Measurements from ENCODE around the gene WIPF1.

Gene WIPF1

DNA sequence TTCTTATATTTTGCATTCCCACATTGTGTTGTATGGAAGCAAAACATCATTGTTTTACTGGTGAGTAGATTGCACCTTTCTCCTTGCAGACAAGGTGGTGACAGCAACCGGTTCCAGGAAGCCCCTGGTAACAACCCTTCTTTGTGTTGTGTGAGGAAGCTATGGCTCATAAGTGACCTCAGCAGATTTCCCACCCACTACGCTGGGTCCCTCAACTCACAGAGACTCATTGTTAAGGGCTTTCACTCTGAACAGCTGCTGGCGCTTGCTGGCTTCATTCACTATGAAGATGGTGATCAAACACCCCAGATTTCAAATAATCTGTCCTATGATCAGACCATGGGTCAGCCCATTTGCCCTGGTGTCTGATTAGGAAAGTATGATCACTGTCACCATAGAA is 53.4 kb downstream of the WIPF1 start:
- TF ChIP-seq, protein P1, sequence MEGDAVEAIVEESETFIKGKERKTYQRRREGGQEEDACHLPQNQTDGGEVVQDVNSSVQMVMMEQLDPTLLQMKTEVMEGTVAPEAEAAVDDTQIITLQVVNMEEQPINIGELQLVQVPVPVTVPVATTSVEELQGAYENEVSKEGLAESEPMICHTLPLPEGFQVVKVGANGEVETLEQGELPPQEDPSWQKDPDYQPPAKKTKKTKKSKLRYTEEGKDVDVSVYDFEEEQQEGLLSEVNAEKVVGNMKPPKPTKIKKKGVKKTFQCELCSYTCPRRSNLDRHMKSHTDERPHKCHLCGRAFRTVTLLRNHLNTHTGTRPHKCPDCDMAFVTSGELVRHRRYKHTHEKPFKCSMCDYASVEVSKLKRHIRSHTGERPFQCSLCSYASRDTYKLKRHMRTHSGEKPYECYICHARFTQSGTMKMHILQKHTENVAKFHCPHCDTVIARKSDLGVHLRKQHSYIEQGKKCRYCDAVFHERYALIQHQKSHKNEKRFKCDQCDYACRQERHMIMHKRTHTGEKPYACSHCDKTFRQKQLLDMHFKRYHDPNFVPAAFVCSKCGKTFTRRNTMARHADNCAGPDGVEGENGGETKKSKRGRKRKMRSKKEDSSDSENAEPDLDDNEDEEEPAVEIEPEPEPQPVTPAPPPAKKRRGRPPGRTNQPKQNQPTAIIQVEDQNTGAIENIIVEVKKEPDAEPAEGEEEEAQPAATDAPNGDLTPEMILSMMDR (IDR thresholded peaks at IDR 0.05), result no peak
- Histone ChIP-seq H3K4me3 (ENCODE audit: low read depth in 1 of 2, low read length in 1 of 2) (no peak overlapping the region), H3K4me1 (ENCODE audit: control insufficient read depth in 1 of 2, insufficient read depth in 1 of 2, low read depth in 1 of 2, low read length in 1 of 2) (peaks cover 11 to 13% of the 10 kb centered on the region in 2 experiments), H3K27me3 (peaks cover 26% of the 10 kb centered on the region), H3K9me3 (no peaks in the 10 kb centered on the region), H3K36me3 (peaks cover 4% of the 10 kb centered on the region), H3K27ac (no peak overlapping the region)

DNA sequence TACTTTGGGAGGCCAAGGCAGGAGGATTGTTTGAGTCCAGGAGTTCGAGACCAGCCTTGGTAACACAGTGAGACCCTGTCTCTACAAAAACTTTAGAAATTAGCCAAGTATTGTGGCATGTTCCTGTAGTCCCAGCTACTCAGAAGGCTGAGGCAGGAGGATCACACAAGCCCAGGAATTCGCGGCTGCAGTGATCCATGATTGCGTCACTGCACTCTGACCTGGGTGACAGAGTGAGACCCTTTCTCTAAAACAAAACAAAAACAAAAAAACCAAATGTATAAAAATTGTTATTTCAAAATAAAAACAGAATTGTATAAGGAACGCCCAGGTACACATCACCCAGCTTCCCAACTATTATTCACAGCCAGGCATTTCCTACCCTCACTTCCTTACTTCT is 56.7 kb downstream of the WIPF1 start:
- Histone ChIP-seq H3K27me3 (peaks cover 47% of the 10 kb centered on the region), H3K36me3 (no peaks in the 10 kb centered on the region), H3K9me3 (no peaks in the 10 kb centered on the region), H3K4me1 (ENCODE audit: control insufficient read depth in 1 of 2, insufficient read depth in 1 of 2, low read depth in 1 of 2, low read length in 1 of 2) (peaks cover 8% of the 10 kb centered on the region in 2 experiments), H3K4me3 (ENCODE audit: low read depth in 1 of 2, low read length in 1 of 2) (no peak overlapping the region), H3K27ac (no peak overlapping the region)
- TF ChIP-seq, protein P1 (IDR thresholded peaks at IDR 0.05), result no peak

DNA sequence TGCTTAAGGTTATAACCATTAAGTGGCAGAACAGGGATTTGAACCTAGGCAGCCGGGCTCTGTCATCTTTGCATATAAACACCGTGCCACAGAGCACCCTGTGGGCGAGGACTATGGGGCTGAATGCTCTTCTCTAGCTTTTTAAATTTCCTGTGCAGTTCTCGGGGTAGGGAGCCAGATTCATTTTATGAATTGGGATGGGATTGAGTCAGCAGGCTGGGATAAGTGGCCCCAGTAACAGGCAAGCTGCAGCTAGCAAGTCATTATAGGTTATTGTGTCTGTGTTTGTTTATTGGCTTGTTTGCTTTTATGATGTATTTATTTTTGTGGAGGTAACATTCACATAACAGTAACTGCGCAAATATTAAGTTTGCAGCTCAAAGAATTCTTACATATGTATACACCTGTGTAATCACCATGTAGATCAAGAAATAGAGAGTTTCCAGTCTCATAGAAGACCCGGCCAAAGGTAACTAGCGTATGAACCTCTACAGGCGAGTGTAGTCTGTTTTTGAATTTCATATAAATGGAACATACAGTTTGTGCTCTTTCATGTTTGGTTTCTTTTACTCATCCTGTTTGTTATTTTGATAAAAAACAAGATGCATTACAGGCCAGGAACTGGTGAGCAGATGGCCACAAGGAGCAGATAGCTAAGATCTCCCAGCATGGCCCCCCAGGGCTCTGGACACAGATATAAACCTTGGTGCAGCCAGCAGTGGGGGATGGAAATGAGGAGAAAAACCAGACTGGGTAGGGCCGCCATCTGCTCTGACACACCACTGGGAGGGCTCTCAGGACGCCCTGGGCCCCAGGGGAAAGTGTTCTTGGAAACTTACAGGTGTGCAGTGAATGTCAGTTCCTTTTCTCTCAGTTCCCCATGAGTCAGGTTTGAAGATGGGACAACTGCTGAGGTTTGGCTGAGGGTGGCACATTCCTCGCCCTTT is 61.6 kb downstream of the WIPF1 start:
- Histone ChIP-seq H3K4me1 (ENCODE audit: control insufficient read depth in 1 of 2, insufficient read depth in 1 of 2, low read depth in 1 of 2, low read length in 1 of 2) (no peaks in the 10 kb centered on the region), H3K36me3 (no peaks in the 10 kb centered on the region), H3K9me3 (no peaks in the 10 kb centered on the region), H3K27me3 (peaks cover 27% of the 10 kb centered on the region), H3K4me3 (ENCODE audit: low read depth in 1 of 2, low read length in 1 of 2) (no peak overlapping the region), H3K27ac (no peak overlapping the region)
- TF ChIP-seq, protein P1 (IDR thresholded peaks at IDR 0.05), result no peak

DNA sequence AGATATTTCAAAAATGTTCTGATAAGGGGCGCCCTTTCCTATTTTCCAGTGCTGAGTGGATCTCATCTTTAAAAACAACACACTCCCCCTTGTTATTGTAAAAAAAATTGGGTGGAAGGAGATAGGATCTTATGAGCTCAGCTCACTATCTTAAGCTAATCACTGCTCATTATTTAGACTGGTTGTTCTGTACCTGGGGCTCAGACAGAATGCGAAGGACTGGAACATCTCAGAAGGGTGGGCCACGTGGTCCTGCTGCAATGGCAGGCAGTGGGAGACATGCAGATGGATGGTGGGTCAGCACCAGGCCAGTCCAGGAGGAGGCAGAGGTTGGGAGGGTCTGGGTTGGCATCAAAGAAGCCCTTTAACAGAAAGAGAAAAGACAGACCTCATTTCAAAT is 62.5 kb downstream of the WIPF1 start:
- Histone ChIP-seq H3K27me3 (peaks cover 29% of the 10 kb centered on the region), H3K9me3 (no peaks in the 10 kb centered on the region), H3K27ac (no peak overlapping the region), H3K4me1 (ENCODE audit: control insufficient read depth in 1 of 2, insufficient read depth in 1 of 2, low read depth in 1 of 2, low read length in 1 of 2) (no peaks in the 10 kb centered on the region), H3K4me3 (ENCODE audit: low read depth in 1 of 2, low read length in 1 of 2) (no peak overlapping the region), H3K36me3 (no peaks in the 10 kb centered on the region)
- TF ChIP-seq, protein P1 (IDR thresholded peaks at IDR 0.05), result no peak

DNA sequence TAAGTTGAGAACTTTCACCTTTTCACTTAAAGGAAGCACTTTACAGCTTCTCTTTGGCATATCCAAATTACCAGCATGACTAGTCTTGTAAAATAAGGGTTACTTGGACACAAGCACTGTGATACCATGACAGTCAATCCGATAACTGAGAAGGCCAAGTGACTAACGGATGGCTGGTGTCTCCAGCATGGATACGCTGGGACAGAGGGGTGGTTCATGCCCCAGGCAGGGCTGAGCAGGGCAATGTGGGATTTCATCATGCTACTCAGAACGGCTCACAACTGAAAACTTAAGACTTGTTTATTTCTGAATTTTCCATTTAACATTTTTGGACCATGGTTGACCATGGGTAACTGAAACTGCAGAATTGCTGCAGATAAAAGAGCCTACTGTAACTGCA is 67.7 kb downstream of the WIPF1 start:
- H3K27ac ChIP-seq, result no peak overlapping the region
- no peaks in the 10 kb centered on the region for H3K9me3 ChIP-seq
- H3K4me3 ChIP-seq (ENCODE audit: low read depth in 1 of 2, low read length in 1 of 2), result no peak overlapping the region
- H3K27me3 ChIP-seq, result peaks cover 8% of the 10 kb centered on the region
- no peaks in the 10 kb centered on the region for H3K36me3 ChIP-seq
- TF ChIP-seq, protein P1 (IDR thresholded peaks at IDR 0.05), result no peak
- peaks cover 13 to 15% of the 10 kb centered on the region in 2 experiments for H3K4me1 ChIP-seq (ENCODE audit: control insufficient read depth in 1 of 2, insufficient read depth in 1 of 2, low read depth in 1 of 2, low read length in 1 of 2)
